Stimulated activated CD4-positive, alpha-beta T cell treated with anti-CD3 and anti-CD28 coated beads, TNF-alpha, amount 100 ng/mL, for 24 hours (primary cell): Measurements from ENCODE around the gene CHPF.
A peak's percentile ranks its signal among the peaks of the same experiment; 100 is the strongest.

Experiments
- DNase-seq, 3 experiments: peaks; one replicate each; pipeline ENCODE4 v3.0.0-alpha.2; 2020; ENCODE audit warnings: low read depth in 3 of 3

CHPF gene

GRCh38 chr2:219533930-219534661, 9.5 kb downstream of the CHPF start:
- no peak for DNase-seq

DNA sequence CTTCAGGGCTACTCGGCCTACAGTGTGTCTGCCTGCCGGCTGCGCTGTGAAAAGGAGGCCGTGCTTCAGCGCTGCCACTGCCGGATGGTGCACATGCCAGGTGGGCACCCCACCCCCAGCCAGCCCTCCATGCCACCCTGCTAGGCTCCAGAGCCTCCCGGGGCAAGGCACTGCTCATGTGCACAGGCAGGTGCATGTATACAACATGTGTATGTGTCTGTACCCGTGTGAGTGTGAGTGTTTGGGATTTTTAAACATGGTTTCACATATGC, 11.3 kb downstream of the CHPF start:
- DNase-seq, result no peak

DNA sequence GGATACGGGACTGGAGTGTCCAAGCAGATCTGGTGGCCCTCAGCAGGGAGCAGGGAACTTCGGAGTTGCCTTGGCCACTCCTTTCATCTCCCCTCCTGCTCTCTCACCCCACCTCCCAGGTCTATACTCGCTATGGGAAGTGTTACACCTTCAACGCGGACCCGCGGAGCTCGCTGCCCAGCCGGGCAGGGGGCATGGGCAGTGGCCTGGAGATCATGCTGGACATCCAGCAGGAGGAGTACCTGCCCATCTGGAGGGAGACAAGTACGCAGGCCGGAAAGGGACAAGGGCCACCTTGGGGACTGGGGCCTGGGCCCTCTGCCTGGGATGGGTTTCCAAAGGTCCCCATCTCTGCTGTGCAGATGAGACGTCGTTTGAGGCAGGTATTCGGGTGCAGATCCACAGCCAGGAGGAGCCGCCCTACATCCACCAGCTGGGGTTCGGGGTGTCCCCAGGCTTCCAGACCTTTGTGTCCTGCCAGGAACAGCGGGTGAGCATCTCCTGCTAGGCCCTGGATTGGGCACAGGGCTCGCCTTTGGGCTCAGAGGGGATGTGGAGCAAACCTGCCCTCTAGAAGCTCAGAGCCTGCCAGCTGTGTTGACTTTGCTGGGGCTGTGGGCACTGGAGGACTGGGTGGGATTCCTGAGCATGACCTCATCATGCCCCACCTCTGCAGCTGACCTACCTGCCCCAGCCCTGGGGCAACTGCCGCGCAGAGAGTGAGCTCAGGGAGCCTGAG, 11.8 kb downstream of the CHPF start:
- no peak for DNase-seq

GRCh38 chr2:219530048-219530963, 13.3 kb downstream of the CHPF start:
- peak; percentile 79 to 83 (median 83) for DNase-seq

GRCh38 chr2:219527472-219527871, 16.1 kb downstream of the CHPF start:
- DNase-seq, result no peak

- no peak for DNase-seq
These were observed 16.6 kb downstream of the CHPF start for GRCh38 chr2:219527076-219527394.

DNA sequence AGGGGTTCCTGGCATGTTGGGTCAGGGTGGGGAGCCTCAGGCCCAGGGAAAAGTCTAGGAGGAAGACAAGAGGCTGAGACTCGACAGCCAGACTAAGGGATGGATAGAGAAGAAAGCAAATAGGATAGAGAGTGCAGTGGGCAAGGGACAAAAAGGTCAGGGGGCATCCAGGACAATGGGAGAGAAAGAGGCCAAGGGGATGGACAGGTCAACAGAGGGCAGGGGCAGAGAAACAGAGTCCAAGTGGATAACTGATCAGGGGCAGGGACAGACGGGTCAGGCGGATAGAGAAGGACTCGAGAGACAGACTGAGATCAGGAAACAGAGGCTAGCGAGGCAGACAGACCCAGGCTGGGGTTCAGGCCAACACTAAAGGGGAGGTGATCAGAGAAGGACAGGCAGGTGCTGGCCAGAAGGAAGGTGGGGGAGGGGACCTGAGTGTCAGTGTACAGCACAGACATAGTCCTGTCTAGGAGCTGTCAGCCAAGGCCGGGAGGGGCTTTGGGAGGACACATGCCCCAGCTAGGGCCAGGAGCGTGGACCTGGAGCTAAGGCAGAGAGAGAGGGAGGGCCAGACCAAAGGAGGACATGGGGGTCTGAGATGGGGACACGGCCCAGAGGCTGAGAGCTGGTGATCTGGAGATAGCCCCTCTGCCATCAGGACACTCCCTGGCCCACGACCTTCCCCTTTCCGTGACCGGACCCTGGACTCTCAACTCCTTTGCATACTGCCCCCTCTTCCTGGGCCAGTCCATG, 17.1 kb downstream of the CHPF start:
- no peak for DNase-seq

DNA sequence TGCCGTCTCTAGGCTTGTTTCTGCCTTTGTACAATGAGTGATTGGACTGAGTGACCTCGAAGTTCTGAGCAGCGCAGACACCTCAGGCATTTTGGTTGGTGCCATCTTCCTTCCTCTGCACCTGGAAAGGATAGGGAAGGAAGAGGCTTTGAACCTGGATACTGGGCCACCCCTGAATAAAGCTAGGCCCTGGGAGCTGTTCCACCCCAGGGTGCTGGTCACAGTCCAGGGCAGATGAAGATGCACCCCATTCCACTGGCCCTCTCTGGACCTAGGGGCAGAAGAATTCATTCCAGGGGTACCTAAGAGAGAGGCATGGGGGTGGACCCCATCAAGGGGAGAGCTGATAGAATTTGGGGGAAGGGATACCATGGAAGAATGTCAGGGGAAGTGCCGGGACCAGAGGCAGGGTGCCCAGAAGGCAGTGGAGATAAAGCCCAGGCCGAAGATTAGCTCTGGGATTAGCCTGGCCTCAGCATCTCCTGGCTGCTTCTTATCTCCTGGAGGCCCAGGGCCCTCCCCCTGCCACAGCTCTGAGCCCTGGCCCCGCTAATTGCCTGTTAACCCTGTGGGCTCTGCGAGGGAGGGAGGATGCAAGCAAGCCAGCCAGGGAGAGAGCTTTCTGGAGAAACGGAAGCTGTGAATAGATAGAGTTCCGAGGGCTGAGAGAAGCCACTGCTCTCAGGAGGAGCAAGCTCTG, 17.9 kb downstream of the CHPF start:
- no peak for DNase-seq

GRCh38 chr2:219524817-219525216, 18.8 kb downstream of the CHPF start:
- no peak for DNase-seq

DNA sequence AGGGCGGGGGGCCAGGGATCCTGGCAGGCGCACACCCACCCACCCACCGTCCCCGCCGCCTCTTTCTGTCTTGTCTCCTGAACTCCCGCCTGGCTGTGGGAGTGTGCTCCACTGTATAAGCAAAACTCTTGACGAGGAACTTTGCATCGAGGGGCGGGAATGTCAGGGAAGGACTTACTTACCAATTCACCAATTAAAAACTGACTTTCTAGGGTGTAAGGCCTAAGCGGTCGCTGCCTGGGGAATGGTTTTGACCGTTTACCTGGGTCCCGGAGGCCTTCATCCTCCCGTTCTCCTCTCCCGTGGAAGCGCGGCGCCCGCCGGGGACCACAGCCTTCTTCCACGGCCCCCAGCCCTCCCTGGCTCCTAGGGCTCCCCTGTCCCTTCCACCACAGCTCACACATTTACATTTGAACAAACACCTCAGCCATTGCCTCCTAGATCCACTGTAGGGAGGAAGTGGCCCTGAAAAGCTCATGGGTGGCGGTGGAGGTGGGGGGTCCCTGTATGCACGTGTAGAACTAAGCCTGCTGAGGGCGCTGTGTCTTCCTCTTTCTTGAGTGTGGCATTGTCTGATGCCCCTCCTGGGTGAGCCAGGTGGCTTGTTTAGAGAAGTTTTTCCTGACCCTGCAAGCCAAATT, 20.5 kb downstream of the CHPF start:
- no peak for DNase-seq

DNA sequence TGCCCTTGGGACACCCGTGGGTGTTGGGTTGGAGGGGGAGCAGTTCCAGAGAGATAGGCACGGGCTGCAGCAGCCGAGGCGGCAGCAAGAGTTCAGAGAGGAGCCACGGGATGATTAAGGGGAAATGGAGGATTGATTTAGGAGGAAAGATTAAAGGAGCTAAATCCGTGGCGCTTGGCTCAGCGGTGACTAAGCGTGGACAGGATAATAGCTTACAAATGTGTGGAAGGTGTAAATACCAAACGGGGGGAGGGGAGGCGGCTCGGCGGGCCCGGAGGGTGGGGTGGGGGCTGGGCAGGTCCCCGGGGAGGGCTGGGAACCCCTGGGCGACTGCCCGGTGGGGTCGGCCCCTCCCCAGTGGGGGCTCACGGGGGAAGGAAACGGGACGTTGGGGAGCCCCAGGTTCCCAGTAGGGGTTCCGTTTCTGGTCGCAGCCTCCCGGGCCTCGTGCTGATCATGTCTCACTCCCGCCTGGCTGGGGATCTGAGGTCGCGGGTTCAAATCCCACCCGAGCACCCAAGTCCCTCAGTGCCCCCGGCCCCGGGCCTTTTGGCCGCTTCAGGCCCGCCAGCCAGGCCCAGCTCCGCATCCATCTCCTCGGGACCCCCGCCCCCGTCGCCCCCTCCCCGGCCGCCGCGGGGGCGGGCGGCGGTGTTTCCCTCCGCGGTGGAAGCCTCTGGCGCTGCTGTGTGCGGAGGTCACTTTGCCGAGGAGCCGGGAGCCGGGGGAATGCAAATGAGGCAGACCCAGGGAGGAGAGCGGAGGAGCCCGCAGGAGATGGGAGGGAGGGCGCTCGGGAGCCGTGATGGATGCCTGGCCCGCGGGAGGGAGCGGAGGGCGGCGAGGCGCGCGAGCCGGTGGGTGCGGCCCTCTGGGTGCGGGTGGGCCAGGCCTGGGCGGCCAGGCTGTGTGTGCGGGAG, 21.2 kb downstream of the CHPF start:
- no peak for DNase-seq

GRCh38 chr2:219521066-219521880, 22.3 kb downstream of the CHPF start:
- no peak for DNase-seq

GRCh38 chr2:219520079-219520478, 23.5 kb downstream of the CHPF start:
- DNase-seq, result no peak

DNA sequence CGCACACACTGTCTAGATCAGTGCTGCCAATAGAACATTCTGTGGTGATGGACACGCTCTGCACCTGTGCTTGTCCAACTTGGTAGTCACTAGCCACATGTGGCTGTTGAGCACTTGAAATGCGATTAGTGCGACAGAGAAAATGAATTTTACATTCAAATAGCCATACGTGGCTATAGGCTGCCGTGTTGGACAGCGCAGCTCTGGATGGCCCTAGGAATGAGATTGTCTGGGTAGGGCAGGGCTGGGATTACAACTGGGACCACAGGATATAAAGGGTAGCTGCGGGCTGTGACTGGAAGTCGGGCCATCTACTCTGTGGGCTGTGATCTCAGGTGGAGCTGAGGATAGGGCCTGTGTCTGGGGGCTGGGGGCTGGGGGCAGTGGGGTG, 24.1 kb downstream of the CHPF start:
- DNase-seq, result no peak

- no peak for DNase-seq
These were observed 25.4 kb downstream of the CHPF start for GRCh38 chr2:219517954-219518778.

DNA sequence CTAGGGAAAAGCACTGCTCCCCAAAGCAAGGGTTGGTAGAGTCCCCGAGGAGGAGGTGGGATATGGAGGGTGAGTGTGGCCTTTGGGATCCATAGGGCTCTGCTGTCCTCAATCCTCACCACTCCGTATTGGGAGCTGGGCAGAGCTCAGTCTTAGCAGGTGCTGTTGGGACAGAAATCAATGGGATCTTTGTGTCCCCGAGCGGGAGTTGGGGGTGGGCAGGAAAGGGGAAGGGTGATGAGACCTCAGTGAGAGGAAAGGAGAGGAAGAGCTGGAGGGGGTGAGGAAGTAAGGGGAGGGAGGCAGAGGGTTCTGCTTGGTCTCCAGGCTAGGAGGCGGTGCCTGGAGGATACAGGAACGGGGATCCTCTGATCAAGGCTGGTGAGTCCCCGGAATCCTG, 26.7 kb downstream of the CHPF start:
- DNase-seq, result no peak

DNA sequence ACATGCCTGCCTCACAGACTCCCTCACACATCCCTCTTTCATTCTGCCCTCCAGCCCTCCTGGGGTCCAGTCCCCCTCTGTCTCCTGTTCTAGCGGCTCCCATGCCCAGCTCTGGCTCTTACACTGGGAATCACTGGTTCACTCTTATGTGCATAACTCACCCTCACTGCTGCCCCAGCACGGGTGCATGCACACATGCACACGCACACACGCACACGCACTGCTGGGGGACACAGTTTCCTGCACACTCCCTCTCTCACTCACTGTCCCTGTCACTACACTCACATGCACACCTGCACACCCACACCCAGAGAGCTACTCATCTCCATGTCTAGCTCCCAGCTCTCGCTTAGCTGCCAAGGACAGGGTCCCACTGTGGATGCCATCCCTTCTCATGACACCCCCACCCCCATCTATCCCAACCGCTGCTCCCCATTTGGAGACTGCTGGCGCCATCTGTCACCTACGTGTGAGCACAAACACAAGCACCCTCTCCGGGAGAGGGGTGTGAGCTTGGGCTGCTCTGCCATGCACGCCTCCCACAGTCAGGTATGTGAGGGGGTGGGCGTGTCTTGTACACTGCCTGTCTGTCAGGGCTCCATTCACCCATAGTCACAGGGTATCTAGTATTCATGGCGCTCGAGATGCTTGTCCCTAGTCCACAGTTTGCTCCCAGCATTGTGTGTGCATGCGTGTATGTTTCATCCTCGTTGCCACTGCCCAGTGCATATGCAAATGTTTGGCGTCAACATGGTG, 27.6 kb downstream of the CHPF start:
- DNase-seq, result no peak
